OCI-LY3 (cell line): ENCODE data around the gene GID4.

ENCODE experiments used
- H2AFZ ChIP-seq: fragments of 200-600, 300-600 bp; shearing (Covaris generic); 2 replicates; pipeline ENCODE4 v1.6.0; 2014; ENCODE audit warnings: antibody characterized with exemption, low read depth, low read length
- H3K27ac ChIP-seq: fragments of 200-600, 300-600 bp; sonication (generic); 2 replicates; pipeline ENCODE4 v1.5.1; 2014; ENCODE audit warnings: mild to moderate bottlenecking, low read length, moderate library complexity, mixed read lengths
- H3K27me3 ChIP-seq: fragments of 200-600, 300-600 bp; sonication (generic); 2 replicates; pipeline ENCODE4 v1.6.1; 2014; ENCODE audit warnings: low read depth, low read length, mixed read lengths
- H3K36me3 ChIP-seq: fragments of 200-600, 300-600 bp; sonication (generic); replicated peaks from 2 replicates; pipeline ENCODE3; 2014; ENCODE audit warnings: low read depth, low read length, mixed read lengths
- H3K4me1 ChIP-seq: fragments of 300-600, 200-600 bp; sonication (generic); 2 replicates; pipeline ENCODE4 v1.6.1; 2014; ENCODE audit warnings: low read length, mixed read lengths
- H3K4me2 ChIP-seq: fragments of 200-600, 300-600 bp; sonication (generic); 2 replicates; pipeline ENCODE4 v1.6.1; 2014; ENCODE audit warnings: low read length, mixed read lengths
- H3K4me3 ChIP-seq: fragments of 300-600, 200-600 bp; sonication (generic); 2 replicates; pipeline ENCODE4 v1.5.1; 2014; ENCODE audit warnings: antibody characterized with exemption, mild to moderate bottlenecking, low read length, moderate library complexity
- H3K79me2 ChIP-seq: fragments of 300-600, 200-600 bp; shearing (Covaris generic); 2 replicates; pipeline ENCODE4 v1.6.1; 2014; ENCODE audit warnings: mild to moderate bottlenecking, low read length, mixed read lengths
- H3K9ac ChIP-seq: fragments of 300-600, 200-600 bp; shearing (Covaris generic); 2 replicates; pipeline ENCODE4 v1.6.0; 2014; ENCODE audit warnings: mild to moderate bottlenecking, low read length, moderate library complexity
- H3K9me3 ChIP-seq: fragments of 200-600, 300-600 bp; shearing (Covaris generic); 2 replicates; pipeline ENCODE4 v1.6.1; 2014; ENCODE audit warnings: low read length, mixed read lengths; ENCODE audit not compliant: insufficient read depth
- H4K20me1 ChIP-seq: fragments of 200-600, 300-600 bp; sonication (generic); 2 replicates; pipeline ENCODE4 v1.6.1; 2016; ENCODE audit warnings: low read length, mixed read lengths; ENCODE audit not compliant: insufficient read depth
- EZH2phosphoT487 ChIP-seq: fragments of 200-600 bp; shearing (Covaris generic); IDR thresholded peaks from 2 replicates; pipeline ENCODE4 v1.6.1; 2018; ENCODE audit warnings: antibody characterized with exemption, mixed run types, low read depth
- TF ChIP-seq, protein P1 (sequence below): fragments of 200-600, 300-600 bp; sonication (generic); IDR thresholded peaks from 2 replicates; pipeline ENCODE4 v1.5.1; 2014; ENCODE audit warnings: antibody characterized with exemption, low read length, low read depth

The GID4 gene

GRCh38 chr17:18107971-18108370 is 68.8 kb downstream of the GID4 start:
- Histone ChIP-seq H3K27me3 (no peaks in the 10 kb centered on the region), H2AFZ (no peak overlapping the region), H3K4me2 (no peak overlapping the region), H3K4me1 (no peaks in the 10 kb centered on the region), H3K36me3 (no peaks in the 10 kb centered on the region), H3K27ac (no peak overlapping the region), H3K9me3 (no peaks in the 10 kb centered on the region), H3K4me3 (no peak overlapping the region), H3K9ac (no peak overlapping the region), H3K79me2 (no peaks in the 10 kb centered on the region), H4K20me1 (no peaks in the 10 kb centered on the region)
- TF ChIP-seq EZH2phosphoT487 = no peak
- TF ChIP-seq, protein P1, sequence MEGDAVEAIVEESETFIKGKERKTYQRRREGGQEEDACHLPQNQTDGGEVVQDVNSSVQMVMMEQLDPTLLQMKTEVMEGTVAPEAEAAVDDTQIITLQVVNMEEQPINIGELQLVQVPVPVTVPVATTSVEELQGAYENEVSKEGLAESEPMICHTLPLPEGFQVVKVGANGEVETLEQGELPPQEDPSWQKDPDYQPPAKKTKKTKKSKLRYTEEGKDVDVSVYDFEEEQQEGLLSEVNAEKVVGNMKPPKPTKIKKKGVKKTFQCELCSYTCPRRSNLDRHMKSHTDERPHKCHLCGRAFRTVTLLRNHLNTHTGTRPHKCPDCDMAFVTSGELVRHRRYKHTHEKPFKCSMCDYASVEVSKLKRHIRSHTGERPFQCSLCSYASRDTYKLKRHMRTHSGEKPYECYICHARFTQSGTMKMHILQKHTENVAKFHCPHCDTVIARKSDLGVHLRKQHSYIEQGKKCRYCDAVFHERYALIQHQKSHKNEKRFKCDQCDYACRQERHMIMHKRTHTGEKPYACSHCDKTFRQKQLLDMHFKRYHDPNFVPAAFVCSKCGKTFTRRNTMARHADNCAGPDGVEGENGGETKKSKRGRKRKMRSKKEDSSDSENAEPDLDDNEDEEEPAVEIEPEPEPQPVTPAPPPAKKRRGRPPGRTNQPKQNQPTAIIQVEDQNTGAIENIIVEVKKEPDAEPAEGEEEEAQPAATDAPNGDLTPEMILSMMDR = no peak

DNA sequence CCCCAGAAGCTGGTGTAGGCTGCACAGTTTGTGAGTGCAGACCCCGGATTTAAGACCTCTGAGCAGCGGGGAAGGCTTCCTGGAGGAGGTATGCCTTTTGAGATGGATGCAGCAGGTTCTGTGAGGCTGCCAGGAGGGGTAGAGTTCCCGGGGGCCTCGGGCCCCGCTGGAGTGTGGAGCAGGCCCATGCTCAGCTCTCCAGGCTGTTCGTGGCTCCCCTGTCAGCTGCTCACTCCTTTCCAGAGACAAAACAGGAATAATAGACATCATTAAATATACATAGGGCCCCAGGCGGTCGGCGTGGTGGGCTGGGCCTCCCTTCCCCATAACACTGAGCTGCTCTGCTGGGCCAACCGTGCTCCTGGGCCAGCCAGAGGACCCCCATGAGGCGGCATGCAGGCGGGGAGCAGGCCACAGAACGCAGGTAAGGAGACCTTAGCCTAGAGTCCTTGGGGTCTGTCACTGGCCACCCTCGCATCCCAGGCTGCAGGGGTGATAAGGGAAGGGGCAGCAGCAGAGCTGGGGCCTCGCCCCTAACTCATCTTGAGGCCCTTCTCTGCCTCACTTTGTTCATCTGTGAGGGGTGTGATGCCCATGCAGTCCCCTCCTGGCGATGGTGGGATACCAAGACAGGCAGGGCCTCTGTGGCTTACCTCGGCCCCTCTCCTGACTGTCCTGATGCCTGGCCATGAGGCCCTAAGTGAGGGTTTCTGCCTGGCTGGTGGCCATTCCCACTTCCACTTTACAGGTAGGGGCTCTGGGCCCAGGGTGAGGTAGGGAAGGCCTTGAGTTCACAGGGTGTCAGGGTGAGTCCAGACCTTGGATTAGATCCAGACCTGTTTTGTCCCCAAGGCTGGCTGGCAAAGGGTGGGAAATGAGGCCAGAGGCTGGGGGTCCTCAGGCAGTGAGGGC is 69.4 kb downstream of the GID4 start, which contains the start of gene MYO15A:
Gene MYO15A, plus strand, starts transcription at position 356 of the 912 bp plus-strand sequence. CDS start 10,045 bp downstream, outside the sequence.
- Histone ChIP-seq H4K20me1 (no peaks in the 10 kb centered on the region), H3K4me1 (no peaks in the 10 kb centered on the region), H3K9ac (no peak within 1 kb of the TSS), H3K4me2 (no peak within 1 kb of the TSS), H3K27me3 (no peaks in the 10 kb centered on the region), H3K79me2 (no peaks in the 10 kb centered on the region), H3K9me3 (no peaks in the 10 kb centered on the region), H3K36me3 (no peaks in the 10 kb centered on the region), H3K27ac (no peak within 1 kb of the TSS), H2AFZ (no peak within 1 kb of the TSS), H3K4me3 (no peak within 1 kb of the TSS)
- no peak for TF ChIP-seq EZH2phosphoT487
- TF ChIP-seq, protein P1 = no peak

DNA sequence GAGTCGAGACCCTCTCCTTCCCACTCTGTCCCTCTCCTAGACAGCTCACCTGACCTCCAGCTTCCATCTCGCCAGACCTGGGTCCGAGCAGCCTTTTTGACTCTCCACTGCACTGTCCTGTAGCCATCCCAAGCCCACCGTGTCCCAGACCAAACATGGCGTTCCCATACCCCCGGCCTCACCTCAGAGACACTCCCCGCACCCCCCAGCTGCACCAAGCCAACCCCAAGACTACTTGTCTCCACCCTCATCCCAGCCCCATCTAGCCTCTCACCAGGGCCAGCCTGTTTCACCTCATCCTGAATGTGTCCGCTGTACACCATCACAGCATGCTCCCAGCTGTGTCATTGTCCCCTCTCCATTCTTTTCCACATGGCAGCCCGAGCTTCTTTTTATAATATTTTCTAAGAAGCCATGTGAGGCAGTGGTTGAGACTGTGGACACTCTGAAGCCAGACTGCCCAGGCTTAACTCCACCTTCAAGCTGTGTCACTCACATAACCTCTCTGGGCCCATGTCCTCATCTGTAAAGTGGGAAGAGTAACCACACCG is 70.8 kb downstream of the GID4 start:
- H3K4me2 ChIP-seq = no peak overlapping the region
- H3K36me3 ChIP-seq = no peaks in the 10 kb centered on the region
- H3K79me2 ChIP-seq = no peaks in the 10 kb centered on the region
- TF ChIP-seq, protein P1 = no peak
- TF ChIP-seq EZH2phosphoT487 = no peak
- H3K9ac ChIP-seq = no peak overlapping the region
- no peaks in the 10 kb centered on the region for H3K27me3 ChIP-seq
- H4K20me1 ChIP-seq = no peaks in the 10 kb centered on the region
- no peaks in the 10 kb centered on the region for H3K9me3 ChIP-seq
- no peaks in the 10 kb centered on the region for H3K4me1 ChIP-seq
- H2AFZ ChIP-seq = no peak overlapping the region
- no peak overlapping the region for H3K4me3 ChIP-seq
- H3K27ac ChIP-seq = no peak overlapping the region

GRCh38 chr17:18110636-18111145 is 71.5 kb downstream of the GID4 start:
- no peak overlapping the region for H3K9ac ChIP-seq
- no peak overlapping the region for H2AFZ ChIP-seq
- TF ChIP-seq, protein P1 = no peak
- no peak for TF ChIP-seq EZH2phosphoT487
- no peak overlapping the region for H3K27ac ChIP-seq
- no peaks in the 10 kb centered on the region for H3K4me1 ChIP-seq
- no peak overlapping the region for H3K4me3 ChIP-seq
- H3K4me2 ChIP-seq = no peak overlapping the region
- no peaks in the 10 kb centered on the region for H3K36me3 ChIP-seq
- no peaks in the 10 kb centered on the region for H3K9me3 ChIP-seq
- no peaks in the 10 kb centered on the region for H3K27me3 ChIP-seq
- no peaks in the 10 kb centered on the region for H4K20me1 ChIP-seq
- H3K79me2 ChIP-seq = no peaks in the 10 kb centered on the region
